Forelimb muscle (tissue), 1 donor: ENCODE data around the gene HEATR5B. TPM values are rescaled to one million over a fixed set of nuclear protein-coding genes. Genes with fewer than 3 reads are reported as not detected.
A peak's percentile ranks its signal among the peaks of the same experiment; 100 is the strongest.

Source experiments
- DNase-seq: peaks from one replicate; pipeline ENCODE4 v3.0.0-alpha.2; 2013; ENCODE audit warnings: low read depth
- polyA plus RNA-seq: library from polyadenylated mRNA; unstranded; fragments of 120-200 nt; gene quantifications from one replicate; pipeline ENCODE4 v1.2.1, GENCODE V29; 2013; ENCODE audit not compliant: insufficient read length

HEATR5B gene
- 13.1 TPM for polyA plus RNA-seq

DNA sequence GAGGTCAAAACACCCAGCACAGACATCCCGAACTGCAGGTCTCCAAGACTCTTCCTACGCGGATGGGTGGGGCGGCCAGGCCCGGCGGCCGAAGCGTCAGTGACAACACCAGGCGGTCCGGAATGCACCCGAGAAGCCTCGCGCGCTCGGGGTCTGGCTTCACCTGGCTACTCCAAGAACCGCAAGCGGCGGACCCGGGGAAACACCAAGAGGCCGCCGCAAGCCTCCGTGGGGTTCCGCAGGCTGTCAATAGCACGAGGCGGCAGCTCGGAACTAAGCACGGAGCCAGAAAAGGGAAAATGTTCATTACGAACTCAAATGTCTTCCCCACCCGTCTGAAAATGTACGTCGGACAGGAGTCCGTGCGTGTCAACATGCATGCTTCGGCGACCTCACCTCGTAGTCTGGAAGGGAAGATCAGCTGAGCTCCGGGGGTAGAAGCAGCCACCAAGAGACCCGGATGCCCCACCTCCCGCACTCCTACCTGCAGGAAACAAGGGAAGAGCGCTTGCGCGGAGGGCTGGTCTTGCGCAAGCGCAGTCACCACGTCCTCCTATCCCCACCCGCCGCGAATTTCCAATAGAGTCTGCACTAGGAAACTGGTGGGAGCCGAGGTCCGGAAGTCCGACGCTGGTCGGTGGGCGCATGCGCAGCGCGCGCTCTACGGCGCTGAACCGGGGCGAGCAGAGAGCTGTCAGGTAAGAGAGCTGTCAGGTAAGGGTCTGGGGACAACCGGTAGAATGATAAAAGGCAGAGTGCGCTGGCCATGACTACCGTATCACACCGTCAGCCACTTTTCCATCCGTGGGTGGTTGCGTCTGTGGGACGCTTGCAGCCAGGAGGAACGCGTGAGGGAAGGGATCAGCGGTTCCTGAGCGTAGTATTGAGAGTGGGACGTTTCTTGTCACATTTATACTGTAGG lies at the start of gene HEATR5B, which contains the start of gene GPATCH11:
TSS of gene HEATR5B (minus strand) at position 500 of the 922 bp plus-strand sequence. CDS start 958 bp downstream, outside the sequence.
TSS of gene GPATCH11 (plus strand) at position 646 of the 922 bp plus-strand sequence. CDS start 3,864 bp downstream, outside the sequence.
- DNase-seq, result peak; percentile 97

DNA sequence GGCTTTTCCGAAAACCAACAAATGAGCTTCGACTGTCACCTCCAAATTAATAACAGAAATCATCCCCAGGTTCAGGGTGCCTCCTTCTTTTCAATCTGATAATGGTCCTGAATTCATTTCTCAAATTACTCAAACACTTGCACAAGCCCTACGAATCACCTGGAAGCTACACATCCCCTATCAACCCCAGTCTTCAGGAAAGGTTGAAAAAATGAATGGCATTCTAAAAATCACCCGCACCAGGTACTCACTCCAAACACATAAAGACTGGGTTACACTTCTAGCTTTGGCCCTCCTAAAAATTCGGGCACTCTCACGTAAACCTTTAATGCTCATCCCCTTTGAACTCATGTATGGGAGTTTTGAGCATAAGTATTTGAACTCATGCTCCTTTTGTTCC lies 48.7 kb upstream of the HEATR5B start:
- DNase-seq, result no peak

GRCh38 chr2:37125416-37125815 lies 41.2 kb upstream of the HEATR5B start:
- peak; percentile 4 for DNase-seq

DNA sequence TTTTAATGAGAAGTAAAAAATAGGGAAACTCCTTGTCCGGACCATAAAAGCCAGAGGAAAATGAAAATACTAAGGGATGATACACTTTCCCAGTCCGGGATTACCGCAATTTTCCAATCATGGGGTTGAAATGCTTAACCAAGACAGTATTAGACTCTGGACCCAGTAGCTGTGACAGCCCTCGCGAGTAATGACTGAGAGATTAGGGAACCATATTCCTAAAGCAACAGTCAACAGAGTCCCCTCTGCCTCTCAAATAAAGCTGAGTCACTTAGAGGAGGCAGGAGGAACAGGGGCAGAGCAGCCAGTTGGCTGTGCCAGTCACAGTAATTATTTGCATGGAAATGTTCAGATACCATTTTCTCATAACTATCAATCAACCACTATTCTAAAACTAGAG lies 35.0 kb upstream of the HEATR5B start:
- no peak for DNase-seq

DNA sequence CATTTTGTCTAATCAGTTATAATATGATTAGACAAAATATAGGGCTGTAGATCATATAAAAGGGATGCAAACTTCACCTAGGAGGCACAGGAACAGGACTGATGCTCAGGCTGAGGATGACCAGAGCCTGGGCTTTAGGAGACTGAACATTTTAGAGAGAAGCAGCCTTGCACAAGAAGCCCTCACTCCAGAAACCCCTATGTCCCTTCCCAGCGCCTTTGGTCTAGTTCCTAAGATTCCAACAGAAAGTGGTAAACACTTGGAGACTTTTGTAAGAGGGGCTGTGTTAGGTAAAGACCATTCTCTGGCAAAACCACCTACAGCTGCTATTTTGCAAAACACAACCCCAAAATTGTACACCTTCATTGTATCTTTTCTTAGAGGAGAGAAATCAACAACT lies 33.4 kb upstream of the HEATR5B start:
- DNase-seq, result no peak

GRCh38 chr2:37111958-37112357 lies 27.8 kb upstream of the HEATR5B start:
- no peak for DNase-seq

DNA sequence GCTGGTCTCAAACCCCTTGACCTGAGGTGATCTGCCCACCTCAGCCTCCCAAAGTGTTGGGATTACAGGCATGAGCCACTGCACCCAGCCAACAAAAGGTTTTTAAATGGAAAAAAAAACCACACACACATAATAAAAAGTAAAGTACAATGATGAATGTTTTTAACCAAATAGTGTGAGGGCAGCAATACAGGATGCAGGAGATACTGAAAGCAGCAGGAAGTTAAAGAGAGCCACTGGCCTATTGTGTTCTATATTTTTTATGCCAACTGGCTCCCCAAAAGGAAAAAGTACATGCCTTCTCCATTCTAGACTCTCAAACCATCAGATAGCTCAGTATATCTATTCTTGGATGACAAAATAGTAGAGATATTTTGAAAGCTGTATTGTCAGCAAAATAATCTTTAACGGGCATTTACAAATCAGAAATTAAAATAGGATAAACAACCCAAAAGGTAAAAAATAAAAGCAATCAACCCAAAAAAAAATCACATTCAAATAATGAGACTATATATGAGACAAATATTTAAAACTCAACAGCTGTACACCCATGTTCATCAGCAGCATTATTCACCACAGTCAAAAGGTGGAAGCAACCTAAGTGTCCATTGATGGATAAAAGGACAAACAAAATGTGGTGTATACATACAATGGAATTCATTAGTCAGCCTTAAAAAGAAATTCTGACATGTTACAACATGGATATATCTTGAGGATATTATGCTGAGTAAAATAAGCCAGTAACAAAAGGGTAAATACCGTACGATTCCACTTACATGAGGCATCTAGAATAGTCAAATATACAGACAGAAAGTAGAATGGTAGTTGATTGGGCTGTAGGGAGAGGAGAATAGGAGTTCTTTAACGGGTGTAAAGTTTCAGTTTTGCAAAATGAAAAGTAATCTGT lies 26.4 kb upstream of the HEATR5B start:
- DNase-seq, result no peak

DNA sequence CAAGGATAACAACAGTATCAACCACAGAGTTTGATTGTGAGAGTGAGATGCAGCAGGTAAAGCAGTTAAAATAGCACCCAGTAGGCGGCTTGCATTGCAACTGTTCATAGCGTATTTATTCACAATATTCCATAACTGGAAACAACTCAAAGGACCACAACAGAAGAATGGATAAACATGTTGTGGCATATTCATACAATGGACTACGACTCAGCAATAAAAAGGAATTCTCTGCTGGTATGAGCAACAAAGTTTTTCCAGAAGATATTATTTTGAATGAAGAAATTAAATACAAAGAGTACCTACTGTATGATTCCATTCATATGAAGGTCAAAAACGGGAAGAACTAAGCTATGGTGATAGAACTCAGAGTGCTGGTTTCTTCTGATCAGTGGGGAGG lies 25.4 kb upstream of the HEATR5B start:
- no peak for DNase-seq

- no peak for DNase-seq
Measured at GRCh38 chr2:37105150-37105549, 21.0 kb upstream of the HEATR5B start.

- DNase-seq, result no peak
Measured at GRCh38 chr2:37104178-37104577, 20.0 kb upstream of the HEATR5B start.

GRCh38 chr2:37102588-37102987 lies 18.4 kb upstream of the HEATR5B start:
- DNase-seq, result no peak

- DNase-seq, result no peak
Measured at GRCh38 chr2:37100054-37100453, 15.9 kb upstream of the HEATR5B start.

- no peak for DNase-seq
Measured at GRCh38 chr2:37098416-37099118, 14.4 kb upstream of the HEATR5B start.

GRCh38 chr2:37096568-37096967 lies 12.4 kb upstream of the HEATR5B start:
- DNase-seq, result no peak

DNA sequence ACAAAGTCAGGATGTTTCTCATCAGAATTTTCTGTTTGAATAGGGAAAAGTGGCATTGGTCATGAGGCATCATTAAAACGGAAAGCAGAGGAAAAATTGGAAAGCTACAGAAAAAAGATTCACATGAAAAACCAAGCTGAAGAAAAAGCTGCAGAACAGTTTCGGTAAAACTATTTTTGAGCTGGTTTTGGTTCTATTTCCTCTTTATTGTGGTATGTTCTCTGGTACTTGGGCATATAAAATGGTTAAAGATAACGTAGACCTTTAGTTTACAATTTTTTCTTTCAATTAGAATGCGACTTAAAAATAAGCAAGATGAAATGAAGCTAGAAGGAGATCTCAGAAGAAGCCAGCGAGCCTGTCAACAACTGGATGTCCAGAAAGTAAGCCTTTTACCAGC lies 7.7 kb upstream of the HEATR5B start:
- no peak for DNase-seq

- DNase-seq, result no peak
Measured at GRCh38 chr2:37090019-37090477, 5.9 kb upstream of the HEATR5B start.

DNA sequence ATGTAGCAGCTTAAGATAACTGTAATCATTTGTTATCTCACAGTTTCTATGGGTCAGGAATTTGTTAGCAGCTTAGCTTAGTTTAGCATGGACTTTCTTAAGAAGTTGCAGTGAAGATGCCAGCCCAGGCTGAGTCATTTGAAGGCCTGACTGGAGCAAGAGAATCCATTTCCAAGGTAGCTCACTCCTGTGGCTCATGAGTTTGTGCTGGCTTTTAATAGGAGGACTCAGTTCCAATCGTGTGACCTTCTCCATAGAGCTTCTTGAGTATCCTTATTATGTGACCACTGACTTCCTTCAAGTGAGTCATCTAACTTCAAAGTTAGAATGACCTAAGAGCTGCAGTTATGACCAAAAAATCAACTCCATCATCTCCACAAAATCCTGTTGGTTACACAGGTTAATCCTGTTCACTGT lies 1.6 kb upstream of the HEATR5B start:
- no peak for DNase-seq

GRCh38 chr2:37084797-37085196 lies 625 bp upstream of the HEATR5B start:
- DNase-seq, result no peak

GRCh38 chr2:37080689-37081088 lies 3.5 kb downstream of the HEATR5B start:
- DNase-seq, result no peak

DNA sequence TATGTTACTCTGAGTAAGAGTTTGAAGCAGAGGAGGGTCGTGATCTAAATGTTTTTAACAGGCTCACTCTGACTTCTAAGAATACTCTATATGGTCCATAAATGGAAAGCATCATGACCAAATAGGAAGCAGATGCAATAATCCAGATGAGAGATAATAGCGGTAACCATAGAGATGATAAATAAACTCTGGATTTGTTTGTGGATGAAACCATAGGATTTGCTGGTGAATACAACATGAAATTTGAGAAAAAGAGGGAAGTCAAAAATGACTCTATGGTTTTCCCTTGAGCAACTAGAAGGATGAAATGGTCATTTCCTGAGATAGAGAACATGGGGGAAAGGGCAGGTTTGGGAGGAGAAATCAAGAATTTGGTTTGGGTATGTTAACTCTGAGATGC lies 3.9 kb downstream of the HEATR5B start:
- no peak for DNase-seq

GRCh38 chr2:37070931-37071330 lies 13.2 kb downstream of the HEATR5B start:
- DNase-seq, result no peak

- DNase-seq, result no peak
Measured at GRCh38 chr2:37068686-37069085, 15.5 kb downstream of the HEATR5B start.
